Fibroblast of the conjunctiva (primary cell): ENCODE data around the gene WFS1.

ENCODE experiments used
- DNase-seq: peaks from one replicate; pipeline ENCODE4 v3.0.0-alpha.2; 2010; ENCODE audit warnings: low read depth

WFS1 gene

GRCh38 chr4:6269616-6270511 lies at the start of gene WFS1:
Gene WFS1 (plus strand): TSS chr4:6269850. CDS start chr4:6277456, 7,606 bp downstream.
- DNase-seq: peak; percentile 95

GRCh38 chr4:6221301-6221850 lies 48.3 kb upstream of the WFS1 start:
- no peak for DNase-seq

- DNase-seq: no peak
Measured at GRCh38 chr4:6221851-6222760, 47.5 kb upstream of the WFS1 start.

- DNase-seq: no peak
Measured at GRCh38 chr4:6222761-6223292, 46.8 kb upstream of the WFS1 start.

GRCh38 chr4:6224735-6225134 lies 44.9 kb upstream of the WFS1 start:
- DNase-seq: no peak

GRCh38 chr4:6225469-6225868 lies 44.2 kb upstream of the WFS1 start:
- no peak for DNase-seq

GRCh38 chr4:6226506-6226905 lies 43.1 kb upstream of the WFS1 start:
- no peak for DNase-seq

GRCh38 chr4:6227412-6228157 lies 42.1 kb upstream of the WFS1 start:
- DNase-seq: no peak

GRCh38 chr4:6228158-6229067 lies 41.2 kb upstream of the WFS1 start:
- DNase-seq: no peak

- no peak for DNase-seq
Measured at GRCh38 chr4:6229095-6229494, 40.6 kb upstream of the WFS1 start.

- no peak for DNase-seq
Measured at GRCh38 chr4:6229671-6230501, 39.8 kb upstream of the WFS1 start.

- DNase-seq: no peak
Measured at GRCh38 chr4:6230502-6230785, 39.2 kb upstream of the WFS1 start.

GRCh38 chr4:6230827-6231662 lies 38.6 kb upstream of the WFS1 start:
- DNase-seq: no peak

GRCh38 chr4:6231663-6232165 lies 37.9 kb upstream of the WFS1 start:
- DNase-seq: no peak

GRCh38 chr4:6232836-6233785 lies 36.5 kb upstream of the WFS1 start:
- DNase-seq: no peak

GRCh38 chr4:6233929-6234328 lies 35.7 kb upstream of the WFS1 start:
- no peak for DNase-seq

GRCh38 chr4:6235012-6235411 lies 34.6 kb upstream of the WFS1 start:
- DNase-seq: no peak
